Adrenal gland (tissue), 12 donors: ENCODE measurements around the gene HIGD2A. TPM values are rescaled to one million over a fixed set of nuclear protein-coding genes. Genes with fewer than 3 reads are reported as not detected.
A peak's percentile ranks its signal among the peaks of the same experiment; 100 is the strongest.

Source experiments
- DNase-seq, 7 donors: peaks; one replicate each; pipeline ENCODE4 v3.0.0-alpha.2; 2019 to 2020
- H3K27ac ChIP-seq, 5 donors: fragments of 200-600 bp; sonication (generic) in 4 of 5; 1 replicate in 3 of 5; 2 replicates in 2 of 5; pipeline versions ENCODE4 v1.5.1 to v1.8.0; 2016 to 2020; ENCODE audit warnings: mild to moderate bottlenecking in 1 of 5
- H3K27me3 ChIP-seq: fragments of 200-600 bp; 2 replicates; pipeline ENCODE4 v1.8.0; 2021
- H3K36me3 ChIP-seq, 2 donors: fragments of 200-600 bp; replicated peaks in 1 of 2; 1 replicate in 1 of 2; 2 replicates in 1 of 2; pipeline versions ENCODE4 v1.5.1 to v1.8.0; 2018 to 2022
- H3K4me1 ChIP-seq, 2 donors: fragments of 200-600 bp; replicated peaks in 1 of 2; 1 replicate in 1 of 2; 2 replicates in 1 of 2; pipeline versions ENCODE4 v1.5.1 to v1.8.0; 2018 to 2021
- H3K4me3 ChIP-seq, 4 donors: fragments of 200-600 bp; sonication (generic) in 3 of 4; one replicate each; pipeline ENCODE4 v1.5.1; 2016 to 2018
- H3K9me3 ChIP-seq, 3 donors: fragments of 200-600 bp; sonication (generic) in 1 of 3; replicated peaks in 1 of 3; 1 replicate in 2 of 3; 2 replicates in 1 of 3; pipeline versions ENCODE4 v1.5.1 to v1.8.0; 2016 to 2021
- CTCF ChIP-seq, 6 experiments: fragments of 450-650 bp in 4 of 6; fragments of 200-600 bp in 2 of 6; sonication (generic) in 1 of 6; IDR thresholded peaks; 1 replicate in 5 of 6; 2 replicates in 1 of 6; pipeline versions ENCODE4 v1.5.1 to v1.8.0; 2016 to 2021; ENCODE audit warnings: antibody characterized with exemption in 6 of 6, mild to moderate bottlenecking in 2 of 6, moderate library complexity in 1 of 6
- POLR2A ChIP-seq, 2 donors: fragments of 450-650 bp; IDR thresholded peaks; one replicate each; pipeline ENCODE4 v1.6.1; 2017; ENCODE audit warnings: antibody characterized with exemption in 2 of 2, mild to moderate bottlenecking in 2 of 2, moderate library complexity in 1 of 2
- WGBS, 4 donors: extraction: QIAGEN DNeasy Blood & Tissue Kit in 2 of 4; methylation state at CpG; one replicate each; pipeline versions ENCODE4 v1.1.5 to v1.1.7; 2013 to 2017; 5-methylcytosine and 5-hydroxymethylcytosine counted together
- intact Hi-C, 2 donors: fragments of 100-400 bp; cut with DNase I; formaldehyde crosslinking; loops; one replicate each; pipeline versions ENCODE4 v1.14.1 to v1.15.0; 2022 to 2023
- polyA plus RNA-seq, 3 donors: library from polyadenylated mRNA; stranded (reverse); fragments of 200-250 nt in 2 of 3; fragments of 350-450 nt in 1 of 3; fragmentation: Illumina TruSeq in 1 of 3; extraction: RNeasy Lipid Tissue Mini Kit (QIAGEN cat#74804) in 1 of 3; gene quantifications; one replicate each; pipeline ENCODE4 v1.2.3, GENCODE V29; 2013 to 2014
- total RNA-seq, 9 donors: library from RNA; depleted of rRNA in 4 of 9; stranded (reverse); fragments of >200 nt in 4 of 9; fragments of 120-200 nt in 1 of 9; fragmentation: NEBNext Ultra II Directional in 1 of 9; extraction: Animal tissue kit (Norgen Biotek cat#: 25700) in 1 of 9; gene quantifications; one replicate each; pipeline versions ENCODE4 v1.1.0 to v1.2.4, GENCODE V29; 2013 to 2023
- donor health status: healthy with polysubstance abuse.
- donor health status: Bipolar disorder and iron deficiency.
- donor health status: DM: yes; HTN: yes; CAD: no.
- donor health status: DM: no; HTN: no; CAD: no.
- donor health status: DM: no; HTN: no; CAD: no.
- donor health status: DM: yes; HTN: yes; CAD: no.

The HIGD2A gene
- total and polyA plus RNA-seq, 12 donors: 112 to 492 (median 214) TPM

- Histone ChIP-seq H3K4me1 (peaks cover 6 to 22% of the 10 kb centered on the region in 2 donors), H3K27ac (peak overlapping the region in 4 of 5 donors; percentile 55 to 85 (median 80)), H3K9me3 (no peaks in the 10 kb centered on the region), H3K36me3 (peaks cover 0 to 26% of the 10 kb centered on the region in 2 donors), H3K4me3 (peak overlapping the region; percentile 78 to 92 (median 80)), H3K27me3 (no peaks in the 10 kb centered on the region)
- peak in 3 of 7 donors; percentile 26 to 44 (median 42) for DNase-seq
- 2 to 6% (median 3%) methylated on average over 12 to 27 of the region's 27 CpGs for WGBS, 4 donors
- intact Hi-C loops: no loop called here
- TF ChIP-seq POLR2A (IDR thresholded peaks at IDR 0.05) (no peak), CTCF (IDR thresholded peaks at IDR 0.05) (no peak)
Observed at GRCh38 chr5:176360894-176361436, 27.6 kb upstream of the HIGD2A start.

GRCh38 chr5:176361437-176362232 lies 26.9 kb upstream of the HIGD2A start, which contains the start of gene KIAA1191:
KIAA1191 (minus strand) TSS chr5:176361764; CDS start chr5:176359508, 2,256 bp downstream.
- WGBS, 4 donors: 1 to 3% (median 2%) methylated on average over 19 to 56 of the region's 56 CpGs
- H3K27me3 ChIP-seq: no peaks in the 10 kb centered on the region
- no peak for TF ChIP-seq CTCF (IDR thresholded peaks at IDR 0.05)
- peak; percentile 84 to 91 for TF ChIP-seq POLR2A (IDR thresholded peaks at IDR 0.05)
- peak; percentile 93 to 98 (median 96) for DNase-seq
- H3K36me3 ChIP-seq: peaks cover 0 to 22% of the 10 kb centered on the region in 2 donors
- H3K4me1 ChIP-seq: peaks cover 6 to 29% of the 10 kb centered on the region in 2 donors
- intact Hi-C loops: no loop called here
- peak within 1 kb of the TSS; percentile 78 to 92 (median 80) for H3K4me3 ChIP-seq
- H3K9me3 ChIP-seq: no peaks in the 10 kb centered on the region
- peak within 1 kb of the TSS; percentile 15 to 85 (median 79) for H3K27ac ChIP-seq

- H3K27ac ChIP-seq: peak overlapping the region in 2 of 5 donors; percentile 82 to 85
- no peak for DNase-seq
- 69 to 87% (median 75%) methylated on average over 8 of the region's 8 CpGs for WGBS, 4 donors
- H3K9me3 ChIP-seq: no peaks in the 10 kb centered on the region
- no peaks in the 10 kb centered on the region for H3K27me3 ChIP-seq
- H3K36me3 ChIP-seq: peaks cover 0 to 18% of the 10 kb centered on the region in 2 donors
- peak overlapping the region in 2 of 4 donors; percentile 78 to 82 for H3K4me3 ChIP-seq
- intact Hi-C loops: no loop called here
- no peak for TF ChIP-seq CTCF (IDR thresholded peaks at IDR 0.05)
- no peak for TF ChIP-seq POLR2A (IDR thresholded peaks at IDR 0.05)
- peaks cover 6 to 29% of the 10 kb centered on the region in 2 donors for H3K4me1 ChIP-seq
Observed at GRCh38 chr5:176362233-176362490, 26.4 kb upstream of the HIGD2A start.

GRCh38 chr5:176364765-176365350 lies 23.7 kb upstream of the HIGD2A start:
- H3K27ac ChIP-seq: peak overlapping the region in 2 of 5 donors; percentile 54 to 59
- no peaks in the 10 kb centered on the region for H3K27me3 ChIP-seq
- no peak for DNase-seq
- intact Hi-C loops: no loop called here
- peak overlapping the region; percentile 19 to 81 (median 54) for H3K4me3 ChIP-seq
- WGBS, 4 donors: 25 to 72% (median 27%) methylated on average over 9 to 28 of the region's 28 CpGs
- peaks cover 6 to 24% of the 10 kb centered on the region in 2 donors for H3K4me1 ChIP-seq
- H3K9me3 ChIP-seq: no peaks in the 10 kb centered on the region
- TF ChIP-seq CTCF (IDR thresholded peaks at IDR 0.05) (no peak), POLR2A (IDR thresholded peaks at IDR 0.05) (no peak)
- H3K36me3 ChIP-seq: peaks cover 0 to 8% of the 10 kb centered on the region in 2 donors
